ENCODE results near the gene EMSY. TPM values are rescaled to one million over a fixed set of nuclear protein-coding genes. Genes with fewer than 3 reads are reported as not detected.

The EMSY gene
- total RNA-seq, 1 experiment from 2014 or later = 29.3 TPM

DNA sequence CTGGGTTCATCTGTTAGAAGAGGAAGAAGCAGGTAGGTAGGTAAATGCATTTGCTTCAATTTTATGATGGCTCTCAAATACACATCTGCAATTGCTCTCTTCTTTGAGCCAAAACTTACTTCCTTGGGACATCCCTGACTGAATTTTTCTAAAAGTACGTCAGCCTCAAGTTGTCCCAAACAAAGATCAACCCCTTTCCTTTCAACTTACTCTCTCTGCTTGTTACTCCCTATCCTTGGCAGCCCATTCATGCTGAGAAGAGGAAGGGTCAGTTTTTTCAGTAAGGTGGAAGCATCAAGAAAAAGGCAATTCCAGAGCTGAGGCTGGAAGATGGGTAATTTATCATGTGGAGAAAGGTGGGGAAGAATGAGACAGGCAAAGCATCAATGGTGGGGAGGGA is 114.5 kb downstream of the EMSY start:
- no CpG with 5 or more reads among the region's 1 CpG for WGBS (ENCODE audit: extremely low coverage, insufficient read length, low lambda C conversion rate)
- Histone ChIP-seq H3K4me1 (ENCODE audit: insufficient read depth, low read length) (no peaks in the 10 kb centered on the region), H3K23me2 (ENCODE audit: insufficient read length, low read depth, low read length, poor library complexity, severe bottlenecking) (no peaks in the 10 kb centered on the region)

More for the DNA sequence above, 114.5 kb downstream of the EMSY start:
- H3K27ac ChIP-seq (ENCODE audit: insufficient read length, low read depth, low read length) = no peak overlapping the region
- no peak overlapping the region for H2AFZ ChIP-seq (ENCODE audit: low read length)
- H2BK15ac ChIP-seq (ENCODE audit: low read depth, low read length) = no peak overlapping the region
- no peaks in the 10 kb centered on the region for H4K20me1 ChIP-seq (ENCODE audit: control insufficient read depth, insufficient read depth, insufficient read length)
- no peak for DNase-seq
- H3K4me3 Mint-ChIP-seq = no peak overlapping the region
- H3K18ac ChIP-seq (ENCODE audit: insufficient read length, low read depth, low read length) = no peak overlapping the region
- no peak overlapping the region for H3K9ac ChIP-seq (ENCODE audit: extremely low read depth, insufficient read length, low read length)
- no peaks in the 10 kb centered on the region; a peak in 1 of 4 replicates for H3K4me1 Mint-ChIP-seq
- H3K23ac ChIP-seq (ENCODE audit: insufficient read length, low read depth, low read length) = no peak overlapping the region
- H2BK12ac ChIP-seq (ENCODE audit: insufficient read length, low read depth, low read length) = no peak overlapping the region
- no peak overlapping the region for H4K91ac ChIP-seq (ENCODE audit: insufficient read length, low read depth, low read length)
- no peak overlapping the region for H3K4me2 ChIP-seq (ENCODE audit: insufficient read depth, insufficient read length, low read length)
- H3K27me3 ChIP-seq (ENCODE audit: insufficient read depth, low read length) = no peaks in the 10 kb centered on the region
- no peak overlapping the region for H4K5ac ChIP-seq (ENCODE audit: insufficient read length, low read depth, low read length)
- 0 out of 5 replicates have a peak, but pooled peaks cover 0 to 2% of the 10 kb centered on the region in 2 experiments for H3K9me3 Mint-ChIP-seq
- no peak overlapping the region for H3T11ph ChIP-seq (ENCODE audit: low read length)
- H2BK5ac ChIP-seq (ENCODE audit: insufficient read length, low read length) = no peak overlapping the region
- no peak overlapping the region for H2BK20ac ChIP-seq (ENCODE audit: low read depth, low read length, poor library complexity, severe bottlenecking)
- H2BK120ac ChIP-seq (ENCODE audit: low read depth, low read length, poor library complexity, severe bottlenecking) = no peak overlapping the region
- H3K4ac ChIP-seq (ENCODE audit: low read depth, low read length) = no peak overlapping the region
- no peak overlapping the region for H3K27ac Mint-ChIP-seq
- H4K8ac ChIP-seq (replicated peaks; ENCODE audit: insufficient read length, low read depth, low read length) = no peak overlapping the region
- H3K14ac ChIP-seq (ENCODE audit: insufficient read depth, low read length) = no peak overlapping the region
- H3K36me3 Mint-ChIP-seq (ENCODE audit: insufficient read depth in 1 of 3, low read depth in 3 of 3) = no peaks in the 10 kb centered on the region
- no peak overlapping the region for H2AK5ac ChIP-seq (ENCODE audit: insufficient read length, low read length)
- H3K27me3 Mint-ChIP-seq (ENCODE audit: low read depth) = peaks cover 2% of the 10 kb centered on the region; the same call in 1 of the 2 replicates
- TF ChIP-seq, protein P1, sequence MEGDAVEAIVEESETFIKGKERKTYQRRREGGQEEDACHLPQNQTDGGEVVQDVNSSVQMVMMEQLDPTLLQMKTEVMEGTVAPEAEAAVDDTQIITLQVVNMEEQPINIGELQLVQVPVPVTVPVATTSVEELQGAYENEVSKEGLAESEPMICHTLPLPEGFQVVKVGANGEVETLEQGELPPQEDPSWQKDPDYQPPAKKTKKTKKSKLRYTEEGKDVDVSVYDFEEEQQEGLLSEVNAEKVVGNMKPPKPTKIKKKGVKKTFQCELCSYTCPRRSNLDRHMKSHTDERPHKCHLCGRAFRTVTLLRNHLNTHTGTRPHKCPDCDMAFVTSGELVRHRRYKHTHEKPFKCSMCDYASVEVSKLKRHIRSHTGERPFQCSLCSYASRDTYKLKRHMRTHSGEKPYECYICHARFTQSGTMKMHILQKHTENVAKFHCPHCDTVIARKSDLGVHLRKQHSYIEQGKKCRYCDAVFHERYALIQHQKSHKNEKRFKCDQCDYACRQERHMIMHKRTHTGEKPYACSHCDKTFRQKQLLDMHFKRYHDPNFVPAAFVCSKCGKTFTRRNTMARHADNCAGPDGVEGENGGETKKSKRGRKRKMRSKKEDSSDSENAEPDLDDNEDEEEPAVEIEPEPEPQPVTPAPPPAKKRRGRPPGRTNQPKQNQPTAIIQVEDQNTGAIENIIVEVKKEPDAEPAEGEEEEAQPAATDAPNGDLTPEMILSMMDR (conservative IDR thresholded peaks at IDR 0.05) = no peak
- H3K79me2 ChIP-seq (ENCODE audit: insufficient read depth, low read length) = no peaks in the 10 kb centered on the region
- no peak overlapping the region for H3K56ac ChIP-seq (ENCODE audit: insufficient read length, low read depth, low read length)
- no peaks in the 10 kb centered on the region for H3K9me3 ChIP-seq (ENCODE audit: control insufficient read depth, low read depth, low read length)
- H3K79me1 ChIP-seq (ENCODE audit: insufficient read depth, low read depth, low read length, poor library complexity, severe bottlenecking) = no peaks in the 10 kb centered on the region

All from H9 (cell line).